ENCODE results near the gene PLXDC1.

DNA sequence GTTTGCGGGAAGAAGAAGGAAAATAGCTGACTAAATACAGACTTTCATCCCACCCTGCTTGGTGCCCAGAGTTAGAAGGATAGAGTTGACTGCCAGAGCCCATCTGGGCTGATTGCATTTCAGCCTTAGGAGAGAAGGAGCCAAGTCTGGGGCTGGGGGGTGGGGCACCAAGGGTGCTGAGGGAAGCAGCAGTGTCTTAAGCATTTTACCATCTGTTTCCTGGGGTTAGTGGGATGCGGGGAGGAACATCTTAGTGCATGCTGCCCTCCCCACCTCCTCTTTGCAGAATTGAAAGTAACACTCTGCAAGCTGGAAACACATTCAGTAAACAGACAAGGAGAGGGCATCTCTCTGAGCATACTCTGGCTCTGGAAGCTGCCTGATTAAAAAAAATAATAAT, 16.0 kb upstream of the PLXDC1 start:
- TF ChIP-seq, protein P1, sequence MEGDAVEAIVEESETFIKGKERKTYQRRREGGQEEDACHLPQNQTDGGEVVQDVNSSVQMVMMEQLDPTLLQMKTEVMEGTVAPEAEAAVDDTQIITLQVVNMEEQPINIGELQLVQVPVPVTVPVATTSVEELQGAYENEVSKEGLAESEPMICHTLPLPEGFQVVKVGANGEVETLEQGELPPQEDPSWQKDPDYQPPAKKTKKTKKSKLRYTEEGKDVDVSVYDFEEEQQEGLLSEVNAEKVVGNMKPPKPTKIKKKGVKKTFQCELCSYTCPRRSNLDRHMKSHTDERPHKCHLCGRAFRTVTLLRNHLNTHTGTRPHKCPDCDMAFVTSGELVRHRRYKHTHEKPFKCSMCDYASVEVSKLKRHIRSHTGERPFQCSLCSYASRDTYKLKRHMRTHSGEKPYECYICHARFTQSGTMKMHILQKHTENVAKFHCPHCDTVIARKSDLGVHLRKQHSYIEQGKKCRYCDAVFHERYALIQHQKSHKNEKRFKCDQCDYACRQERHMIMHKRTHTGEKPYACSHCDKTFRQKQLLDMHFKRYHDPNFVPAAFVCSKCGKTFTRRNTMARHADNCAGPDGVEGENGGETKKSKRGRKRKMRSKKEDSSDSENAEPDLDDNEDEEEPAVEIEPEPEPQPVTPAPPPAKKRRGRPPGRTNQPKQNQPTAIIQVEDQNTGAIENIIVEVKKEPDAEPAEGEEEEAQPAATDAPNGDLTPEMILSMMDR (IDR thresholded peaks at IDR 0.05 in 4 of 5, conservative IDR thresholded peaks at IDR 0.05 in 1 of 5) = no peak
- TF ChIP-seq POLR2A (IDR thresholded peaks at IDR 0.05) = no peak

Data from gastrocnemius medialis (tissue), 4 donors.